Measurements from ENCODE around the gene TUBA4A.

The TUBA4A gene

GRCh38 chr2:219253753-219254589, at the start of gene TUBA4A:
TUBA4A (minus strand) TSS chr2:219253918; CDS start chr2:219253858, 60 bp downstream.
- peaks cover 14% of the 10 kb centered on the region for H3K36me3 ChIP-seq (replicated peaks)
- peak within 1 kb of the TSS; percentile 52 for H3K4me3 ChIP-seq
- DNase-seq (ENCODE audit: low spot score in 2 of 2), result peak; percentile 69 to 86
- peaks cover 10% of the 10 kb centered on the region for H3K4me1 ChIP-seq
- in situ Hi-C loops (cut with MboI; ENCODE audit: low sequenced_read_pairs), result no loop called here
- H3K27me3 ChIP-seq (ENCODE audit: low read depth), result peaks cover 27% of the 10 kb centered on the region
- H3K9me3 ChIP-seq, result no peaks in the 10 kb centered on the region

DNA sequence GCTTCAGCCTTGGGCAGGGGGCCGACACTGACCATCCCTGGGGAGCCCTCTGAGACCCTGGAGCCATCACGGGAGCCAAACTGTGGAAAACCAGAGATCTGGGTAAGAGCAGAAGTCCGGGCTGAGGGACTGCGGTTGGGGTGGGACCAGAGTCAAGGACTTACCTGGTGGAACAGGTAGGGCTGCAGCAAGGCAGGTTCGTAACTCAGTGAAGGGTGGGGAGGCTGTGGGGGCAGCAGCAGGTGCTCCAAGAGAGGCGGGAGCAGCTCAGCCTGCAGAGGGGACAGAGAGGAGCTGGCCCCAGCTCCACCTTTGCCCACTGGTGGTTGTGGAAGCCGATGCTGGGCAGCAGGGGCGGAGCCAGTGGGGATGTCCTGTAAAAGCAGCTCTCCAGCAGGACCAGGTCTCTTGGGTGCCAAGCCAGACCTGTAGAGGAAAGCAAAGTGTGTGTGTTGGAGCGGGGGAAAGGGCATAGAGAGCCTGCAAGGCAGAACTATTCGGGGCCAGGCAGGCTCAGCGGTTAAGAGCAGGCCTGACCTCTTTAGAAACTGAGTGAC, 48.8 kb upstream of the TUBA4A start:
- no peak for DNase-seq (ENCODE audit: low spot score in 2 of 2)
- Histone ChIP-seq H3K4me1 (no peaks in the 10 kb centered on the region), H3K36me3 (replicated peaks) (no peaks in the 10 kb centered on the region), H3K9me3 (no peaks in the 10 kb centered on the region), H3K4me3 (no peak overlapping the region), H3K27me3 (ENCODE audit: low read depth) (peaks cover 51% of the 10 kb centered on the region)
- in situ Hi-C loops (cut with MboI; ENCODE audit: low sequenced_read_pairs), result no loop called here

GRCh38 chr2:219300022-219300421, 46.3 kb upstream of the TUBA4A start:
- H3K4me3 ChIP-seq, result no peak overlapping the region
- H3K9me3 ChIP-seq, result 0 out of 2 replicates have a peak, but pooled peaks cover 2% of the 10 kb centered on the region
- peaks cover 51% of the 10 kb centered on the region for H3K27me3 ChIP-seq (ENCODE audit: low read depth)
- no peaks in the 10 kb centered on the region for H3K36me3 ChIP-seq (replicated peaks)
- DNase-seq (ENCODE audit: low spot score in 2 of 2), result no peak
- H3K4me1 ChIP-seq, result peaks cover 2% of the 10 kb centered on the region; the same call in 1 of the 2 replicates
- in situ Hi-C loops (cut with MboI; ENCODE audit: low sequenced_read_pairs), result no loop called here

DNA sequence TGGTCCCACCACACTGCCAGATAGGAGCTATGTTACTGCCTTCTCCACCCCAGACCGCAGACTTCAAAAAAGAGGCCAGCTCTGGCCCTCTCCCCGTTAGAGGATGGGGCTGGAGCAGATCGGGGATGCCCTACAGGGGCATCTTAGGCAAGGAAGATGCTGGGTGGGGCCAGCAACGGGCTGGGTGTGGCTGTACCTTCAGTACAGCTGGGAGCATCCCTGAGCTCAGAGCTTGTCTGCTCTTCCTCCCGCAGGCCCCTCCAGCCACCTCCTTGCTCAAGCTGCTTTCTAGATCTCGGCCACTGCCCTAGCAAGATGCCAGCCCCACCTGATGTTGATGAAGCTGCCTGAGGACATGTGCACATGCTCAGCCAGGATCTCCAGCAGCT, 45.6 kb upstream of the TUBA4A start:
- no peak for DNase-seq (ENCODE audit: low spot score in 2 of 2)
- H3K4me1 ChIP-seq, result peaks cover 5% of the 10 kb centered on the region
- in situ Hi-C loops (cut with MboI; ENCODE audit: low sequenced_read_pairs), result loop anchor here (5.0 kb wide), 1 partner anchor 137 kb away; the partner anchor contains the start of gene NHEJ1
- peaks cover 48% of the 10 kb centered on the region for H3K27me3 ChIP-seq (ENCODE audit: low read depth)
- H3K36me3 ChIP-seq (replicated peaks), result no peaks in the 10 kb centered on the region
- 0 out of 2 replicates have a peak, but pooled peaks cover 2% of the 10 kb centered on the region for H3K9me3 ChIP-seq
- H3K4me3 ChIP-seq, result no peak overlapping the region

GRCh38 chr2:219298759-219299371, 45.1 kb upstream of the TUBA4A start:
- in situ Hi-C loops (cut with MboI; ENCODE audit: low sequenced_read_pairs), result loop anchor here (5.0 kb wide), 1 partner anchor 137 kb away; the partner anchor contains the start of gene NHEJ1
- peaks cover 7% of the 10 kb centered on the region for H3K4me1 ChIP-seq
- DNase-seq (ENCODE audit: low spot score in 2 of 2), result peak; percentile 66 to 93
- peaks cover 44% of the 10 kb centered on the region for H3K27me3 ChIP-seq (ENCODE audit: low read depth)
- 0 out of 2 replicates have a peak, but pooled peaks cover 2% of the 10 kb centered on the region for H3K9me3 ChIP-seq
- no peak overlapping the region for H3K4me3 ChIP-seq
- H3K36me3 ChIP-seq (replicated peaks), result no peaks in the 10 kb centered on the region

GRCh38 chr2:219297766-219298456, 44.2 kb upstream of the TUBA4A start:
- Histone ChIP-seq H3K4me1 (peaks cover 7% of the 10 kb centered on the region), H3K9me3 (peaks cover 2% of the 10 kb centered on the region; the same call in 1 of the 2 replicates), H3K36me3 (replicated peaks) (no peaks in the 10 kb centered on the region), H3K27me3 (ENCODE audit: low read depth) (peaks cover 39% of the 10 kb centered on the region), H3K4me3 (no peak overlapping the region)
- DNase-seq (ENCODE audit: low spot score in 2 of 2), result no peak
- in situ Hi-C loops (cut with MboI; ENCODE audit: low sequenced_read_pairs), result loop anchor here (5.0 kb wide), 1 partner anchor 136 kb away; the partner anchor contains the start of gene NHEJ1

DNA sequence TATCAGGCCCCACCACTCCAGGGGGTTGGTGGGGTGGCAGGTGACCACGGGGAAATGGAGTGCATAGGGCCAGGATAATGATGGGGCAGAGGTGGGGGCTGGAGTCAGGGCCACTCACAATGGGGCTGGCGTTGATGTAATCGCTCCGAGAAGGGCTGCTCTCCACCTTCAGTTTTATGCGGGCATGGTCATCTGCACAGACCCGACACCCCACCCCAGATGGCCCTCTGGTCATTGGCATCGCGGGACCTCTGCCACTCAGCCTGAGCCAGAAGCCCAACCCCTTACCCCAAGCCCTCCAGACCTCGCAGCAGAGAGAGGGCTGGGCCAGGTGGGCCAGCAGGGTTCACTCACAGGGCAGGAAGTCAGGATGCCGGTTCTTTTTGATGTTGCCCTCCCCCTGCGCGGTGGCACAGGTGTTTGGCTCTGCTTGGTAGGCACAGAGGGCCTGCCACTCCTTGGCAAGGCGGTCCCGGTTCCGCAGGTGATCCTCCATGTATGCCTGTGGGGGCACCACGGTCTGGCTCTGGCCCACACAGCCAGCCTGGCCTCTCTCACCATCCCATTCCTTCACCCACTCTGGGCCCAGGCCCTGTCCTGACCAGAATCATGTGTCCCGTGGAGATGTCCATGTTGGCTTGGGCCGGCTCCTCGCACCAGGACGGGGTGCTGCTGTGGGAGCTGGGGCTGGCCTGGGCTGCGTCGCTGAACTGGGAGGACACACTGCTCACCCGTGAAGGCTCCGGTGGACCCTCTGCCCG, 43.1 kb upstream of the TUBA4A start:
- in situ Hi-C loops (cut with MboI; ENCODE audit: low sequenced_read_pairs), result loop anchor here (5.0 kb wide), 1 partner anchor 135 kb away; the partner anchor contains the start of gene NHEJ1
- Histone ChIP-seq H3K4me3 (no peak overlapping the region), H3K36me3 (replicated peaks) (no peaks in the 10 kb centered on the region), H3K4me1 (peaks cover 7% of the 10 kb centered on the region), H3K27me3 (ENCODE audit: low read depth) (peaks cover 28% of the 10 kb centered on the region), H3K9me3 (peaks cover 2% of the 10 kb centered on the region; the same call in 1 of the 2 replicates)
- no peak for DNase-seq (ENCODE audit: low spot score in 2 of 2)

- Histone ChIP-seq H3K27me3 (ENCODE audit: low read depth) (peaks cover 22% of the 10 kb centered on the region), H3K4me3 (no peak overlapping the region), H3K36me3 (replicated peaks) (no peaks in the 10 kb centered on the region), H3K9me3 (peaks cover 2% of the 10 kb centered on the region; the same call in 1 of the 2 replicates), H3K4me1 (peaks cover 7% of the 10 kb centered on the region)
- in situ Hi-C loops (cut with MboI; ENCODE audit: low sequenced_read_pairs), result loop anchor here (5.0 kb wide), 1 partner anchor 134 kb away; the partner anchor contains the start of gene NHEJ1
- DNase-seq (ENCODE audit: low spot score in 2 of 2), result no peak
These were observed 42.4 kb upstream of the TUBA4A start for GRCh38 chr2:219296142-219296541.

DNA sequence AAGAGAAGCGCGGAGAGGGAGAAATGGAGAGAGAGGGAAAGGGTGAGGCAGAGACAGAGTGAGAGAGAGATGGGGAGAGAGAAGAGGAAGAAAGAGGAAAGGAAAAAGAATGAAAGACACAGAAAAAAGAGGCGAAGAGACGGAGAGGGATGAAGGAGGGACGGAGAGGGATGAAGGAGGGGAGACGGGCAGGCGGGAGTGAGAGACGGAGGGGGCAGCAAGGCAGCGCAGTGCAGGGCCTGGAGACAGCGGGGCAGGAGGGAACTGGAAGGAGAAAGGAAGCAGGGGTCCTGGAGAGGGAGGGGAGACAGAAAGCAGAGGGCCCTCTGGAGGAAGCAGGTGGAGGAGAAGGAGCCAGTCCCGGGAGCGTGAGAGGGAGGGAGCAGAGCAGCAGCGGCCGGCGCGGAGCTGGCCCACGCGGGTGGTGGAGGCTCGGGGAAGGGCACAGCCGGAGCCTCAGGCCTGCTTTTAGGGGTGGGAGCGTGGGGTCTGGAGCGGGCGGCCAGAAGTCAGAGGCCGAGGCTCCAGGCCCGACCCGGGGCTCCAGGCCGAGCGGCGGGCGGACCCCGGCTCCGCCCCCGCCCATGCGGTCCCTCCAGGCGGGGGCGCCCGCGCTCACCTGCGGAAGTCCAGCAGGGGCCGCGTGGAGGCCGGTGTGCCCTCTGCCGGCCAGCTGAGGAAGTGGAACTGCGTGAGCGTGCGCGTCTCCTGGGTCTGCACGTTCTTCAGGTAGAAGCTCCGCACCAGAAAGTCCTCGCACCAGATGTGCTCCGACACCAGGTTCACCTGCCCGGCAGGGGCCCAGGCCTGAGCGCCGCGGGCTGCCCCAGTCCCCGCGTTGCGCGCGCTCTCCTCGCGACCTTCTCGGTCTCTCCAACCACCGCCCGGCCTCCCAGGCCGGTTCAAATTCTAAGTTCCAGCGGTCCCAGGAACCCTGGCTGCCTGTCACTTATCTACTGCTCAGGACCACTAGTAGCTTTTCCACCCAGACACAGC, 40.9 kb upstream of the TUBA4A start:
- Histone ChIP-seq H3K4me1 (peaks cover 7% of the 10 kb centered on the region), H3K9me3 (peaks cover 2% of the 10 kb centered on the region; the same call in 1 of the 2 replicates), H3K27me3 (ENCODE audit: low read depth) (peaks cover 8% of the 10 kb centered on the region; the same call in 1 of the 2 replicates), H3K36me3 (replicated peaks) (no peaks in the 10 kb centered on the region), H3K4me3 (peak overlapping the region; percentile 36)
- in situ Hi-C loops (cut with MboI; ENCODE audit: low sequenced_read_pairs), result loop anchor here (5.0 kb wide), 1 partner anchor 132 kb away; the partner anchor contains the start of gene NHEJ1
- DNase-seq (ENCODE audit: low spot score in 2 of 2), result peak; percentile 69 to 90

GRCh38 chr2:219293736-219294231, 40.1 kb upstream of the TUBA4A start:
- in situ Hi-C loops (cut with MboI; ENCODE audit: low sequenced_read_pairs), result no loop called here
- Histone ChIP-seq H3K36me3 (replicated peaks) (no peaks in the 10 kb centered on the region), H3K4me1 (peaks cover 7% of the 10 kb centered on the region), H3K9me3 (peaks cover 2% of the 10 kb centered on the region; the same call in 1 of the 2 replicates), H3K27me3 (ENCODE audit: low read depth) (peaks cover under 1% of the 10 kb centered on the region; the same call in 1 of the 2 replicates), H3K4me3 (no peak overlapping the region)
- no peak for DNase-seq (ENCODE audit: low spot score in 2 of 2)

DNA sequence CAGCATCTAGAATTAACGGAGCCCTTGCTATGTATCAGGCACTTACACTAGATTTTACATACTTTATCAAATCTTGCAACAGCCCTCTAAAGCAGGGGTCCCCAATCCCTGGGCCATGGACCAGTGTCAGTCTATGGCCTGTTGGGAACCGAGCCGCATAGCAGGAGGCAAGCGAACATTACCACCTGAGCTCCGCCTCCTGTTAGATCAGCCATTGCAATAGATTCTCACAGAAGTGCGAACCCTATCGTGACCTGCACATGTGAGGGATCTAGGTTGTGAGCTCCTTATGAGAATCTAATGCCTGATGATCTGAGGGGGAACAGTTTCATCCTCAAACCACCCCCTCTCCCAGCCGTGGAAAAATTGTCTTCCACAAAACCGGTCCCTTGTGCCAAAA, 38.9 kb upstream of the TUBA4A start:
- no peaks in the 10 kb centered on the region for H3K27me3 ChIP-seq (ENCODE audit: low read depth)
- in situ Hi-C loops (cut with MboI; ENCODE audit: low sequenced_read_pairs), result no loop called here
- DNase-seq (ENCODE audit: low spot score in 2 of 2), result no peak
- peaks cover 2% of the 10 kb centered on the region; the same call in 1 of the 2 replicates for H3K9me3 ChIP-seq
- peaks cover 7% of the 10 kb centered on the region for H3K4me1 ChIP-seq
- H3K4me3 ChIP-seq, result no peak overlapping the region
- H3K36me3 ChIP-seq (replicated peaks), result no peaks in the 10 kb centered on the region
